Activated T-cell treated with anti-CD3 and anti-CD28 coated beads, Interleukin-2, amount 50 U/mL, for 24 hours (primary cell): ENCODE results near the gene TNS1.
A peak's percentile ranks its signal among the peaks of the same experiment; 100 is the strongest.
"Not testable (repeated sequence)": the region's sequence is repeated elsewhere in the genome, so short reads cannot be mapped to it uniquely, and the experiment has no call there.

Source experiments
- DNase-seq: peaks from one replicate; pipeline ENCODE4 v3.0.0-alpha.2; 2020
- H3K27ac Mint-ChIP-seq: 2 replicates; pipeline ENCODE4 v1.8.0; 2020; ENCODE audit warnings: mild to moderate bottlenecking, mixed read lengths
- H3K27me3 Mint-ChIP-seq: 2 replicates; pipeline ENCODE4 v1.8.0; 2020; ENCODE audit warnings: mixed read lengths
- H3K36me3 Mint-ChIP-seq: 2 replicates; pipeline ENCODE4 v1.8.0; 2020; ENCODE audit warnings: low read depth, mixed read lengths
- H3K4me1 Mint-ChIP-seq: 2 replicates; pipeline ENCODE4 v1.8.0; 2020; ENCODE audit warnings: low read depth, mixed read lengths
- H3K4me3 Mint-ChIP-seq: 2 replicates; pipeline ENCODE4 v1.8.0; 2020; ENCODE audit warnings: mild to moderate bottlenecking, moderate library complexity, mixed read lengths
- H3K9me3 Mint-ChIP-seq: 2 replicates; pipeline ENCODE4 v1.8.0; 2020; ENCODE audit warnings: mixed read lengths

The TNS1 gene

DNA sequence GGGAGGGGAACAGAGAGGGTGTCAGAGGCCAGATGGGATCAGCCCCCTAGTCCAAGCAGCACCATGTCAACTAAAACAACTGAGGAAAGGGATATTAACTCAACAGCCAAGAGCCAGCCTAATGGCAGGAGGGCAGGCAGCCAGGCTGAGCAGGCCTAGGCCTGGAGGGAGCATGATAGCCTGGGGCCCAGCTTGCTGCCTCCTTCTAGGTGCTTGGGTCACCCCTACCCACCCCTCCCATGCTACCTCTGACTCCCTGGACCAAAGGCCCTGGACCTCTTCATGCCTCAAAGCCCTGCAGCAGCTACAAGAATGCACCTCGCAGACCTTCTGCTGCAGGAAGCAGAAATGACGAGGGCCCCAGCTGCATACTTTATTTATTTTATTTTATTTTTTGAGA, 22.1 kb upstream of the TNS1 start:
- H3K9me3 Mint-ChIP-seq, result no peaks in the 10 kb centered on the region
- DNase-seq, result no peak
- no peaks in the 10 kb centered on the region for H3K4me1 Mint-ChIP-seq
- H3K36me3 Mint-ChIP-seq, result no peaks in the 10 kb centered on the region
- no peak overlapping the region for H3K4me3 Mint-ChIP-seq
- H3K27ac Mint-ChIP-seq, result no peak overlapping the region
- H3K27me3 Mint-ChIP-seq, result no peaks in the 10 kb centered on the region

DNA sequence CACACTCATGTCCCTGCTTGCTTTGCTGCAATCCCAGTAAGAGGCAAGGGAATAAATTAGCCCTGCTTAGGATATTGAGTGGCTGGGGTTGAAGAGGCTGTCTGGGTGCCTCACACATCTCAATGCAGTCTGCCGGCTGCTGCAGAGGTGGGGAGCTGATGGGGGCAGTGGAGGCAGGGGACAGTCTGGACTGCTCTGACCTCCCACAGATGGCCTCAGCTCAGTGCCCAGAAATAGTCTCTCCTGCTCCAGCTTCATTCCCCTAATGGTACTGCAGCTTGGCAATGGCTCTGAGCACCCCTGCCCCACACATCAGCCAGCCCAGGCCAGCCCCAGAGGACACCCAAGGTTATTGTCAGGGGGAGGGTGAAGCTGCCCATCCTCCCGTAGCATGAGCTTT, 21.5 kb upstream of the TNS1 start:
- no peak overlapping the region for H3K4me3 Mint-ChIP-seq
- no peaks in the 10 kb centered on the region for H3K27me3 Mint-ChIP-seq
- H3K27ac Mint-ChIP-seq, result no peak overlapping the region
- H3K4me1 Mint-ChIP-seq, result no peaks in the 10 kb centered on the region
- peak; percentile 12 for DNase-seq
- H3K9me3 Mint-ChIP-seq, result no peaks in the 10 kb centered on the region
- no peaks in the 10 kb centered on the region for H3K36me3 Mint-ChIP-seq

DNA sequence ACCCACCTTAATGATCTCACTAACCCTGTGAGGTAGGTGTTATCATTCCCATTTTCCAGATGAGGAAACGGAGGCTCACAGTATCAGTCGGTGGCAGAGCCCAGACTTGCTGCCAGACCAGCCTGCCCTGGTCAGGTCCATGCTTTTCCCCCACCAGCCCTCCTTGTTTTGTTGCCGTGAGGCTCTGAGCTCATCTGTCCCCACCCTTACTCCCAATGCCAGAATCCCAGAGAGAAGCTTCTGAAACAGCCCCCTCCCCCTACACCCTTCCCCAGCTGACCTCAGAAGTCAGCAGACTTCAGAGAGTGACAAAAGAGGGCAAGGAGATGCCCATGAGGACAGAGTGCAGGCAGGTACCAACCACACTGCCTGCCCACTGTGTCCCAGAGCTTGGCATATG, 20.8 kb upstream of the TNS1 start:
- H3K4me3 Mint-ChIP-seq, result no peak overlapping the region
- no peaks in the 10 kb centered on the region for H3K4me1 Mint-ChIP-seq
- DNase-seq, result no peak
- H3K27me3 Mint-ChIP-seq, result no peaks in the 10 kb centered on the region
- no peak overlapping the region for H3K27ac Mint-ChIP-seq
- no peaks in the 10 kb centered on the region for H3K36me3 Mint-ChIP-seq
- H3K9me3 Mint-ChIP-seq, result no peaks in the 10 kb centered on the region

DNA sequence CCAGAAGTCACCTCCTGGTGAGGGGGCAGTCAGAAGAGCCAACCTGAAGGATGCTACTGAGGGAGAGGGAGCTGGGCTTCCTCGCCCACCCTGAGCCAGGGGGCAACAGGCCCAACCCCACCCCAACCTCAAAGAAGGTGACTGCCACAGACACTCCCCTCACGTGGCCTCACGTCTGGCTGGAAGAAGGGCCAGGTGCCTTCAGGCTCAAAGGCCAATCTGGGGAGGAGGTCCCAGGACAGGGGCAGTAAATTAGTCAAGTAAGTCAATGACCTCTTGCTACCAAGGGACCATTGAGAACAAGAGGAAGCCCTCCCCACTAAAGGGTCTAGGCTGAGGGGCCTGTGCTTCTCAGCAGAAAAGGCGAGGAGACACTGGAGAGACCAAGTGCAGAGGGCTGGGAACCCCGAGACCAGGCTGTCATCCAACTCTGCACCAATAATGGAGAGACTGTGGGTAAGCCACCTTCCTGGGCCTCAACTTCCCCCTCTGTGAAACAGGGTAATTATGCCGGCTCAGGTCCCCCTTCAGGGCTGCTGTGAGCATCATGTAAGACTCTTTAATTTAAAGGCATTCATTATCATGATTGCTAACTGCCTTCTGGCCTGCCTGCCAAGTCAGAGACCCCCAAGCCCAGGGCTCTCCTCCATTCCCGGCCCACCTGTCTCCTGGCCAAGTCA, 20.2 kb upstream of the TNS1 start:
- no peaks in the 10 kb centered on the region for H3K36me3 Mint-ChIP-seq
- no peaks in the 10 kb centered on the region for H3K27me3 Mint-ChIP-seq
- no peak overlapping the region for H3K4me3 Mint-ChIP-seq
- no peaks in the 10 kb centered on the region for H3K4me1 Mint-ChIP-seq
- H3K27ac Mint-ChIP-seq, result no peak overlapping the region
- no peaks in the 10 kb centered on the region for H3K9me3 Mint-ChIP-seq
- no peak for DNase-seq

DNA sequence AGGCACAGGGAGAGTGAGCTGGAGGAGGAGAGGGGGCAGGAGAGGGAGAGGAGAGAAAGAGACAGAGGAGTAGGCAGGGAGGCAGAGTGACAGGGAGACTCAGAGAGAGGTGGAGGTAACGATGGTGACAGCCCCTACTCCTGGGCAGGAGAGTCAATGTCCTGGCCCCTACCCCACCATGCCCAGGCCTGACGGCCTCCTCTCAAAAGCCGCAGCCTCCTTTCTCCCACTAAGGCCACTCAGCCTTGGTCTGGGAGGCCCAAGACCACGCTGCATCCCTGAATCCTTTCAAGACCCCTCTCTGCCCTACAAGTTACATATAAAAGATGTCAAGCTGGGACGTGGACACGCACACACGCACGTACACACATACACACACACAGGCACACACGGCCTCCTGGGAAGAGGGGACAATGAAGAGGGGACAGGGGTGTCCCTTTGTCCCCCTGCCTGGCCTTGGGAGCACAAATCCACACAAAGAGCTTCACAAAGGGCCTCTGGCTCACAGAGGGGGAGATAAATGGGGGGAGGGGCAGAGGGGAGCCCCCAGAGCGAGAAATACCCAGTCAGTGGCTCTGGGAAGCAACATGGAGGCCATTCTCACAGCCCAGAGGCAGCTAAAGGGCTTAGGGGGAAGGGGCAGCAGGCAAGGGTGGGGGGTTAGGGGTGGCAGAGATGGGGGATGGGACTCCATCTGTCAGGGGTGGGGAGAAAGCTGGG, 19.5 kb upstream of the TNS1 start:
- Mint-ChIP-seq H3K4me1 (no peaks in the 10 kb centered on the region), H3K4me3 (no peak overlapping the region), H3K27ac (no peak overlapping the region), H3K27me3 (no peaks in the 10 kb centered on the region), H3K36me3 (no peaks in the 10 kb centered on the region), H3K9me3 (no peaks in the 10 kb centered on the region)
- no peak for DNase-seq

DNA sequence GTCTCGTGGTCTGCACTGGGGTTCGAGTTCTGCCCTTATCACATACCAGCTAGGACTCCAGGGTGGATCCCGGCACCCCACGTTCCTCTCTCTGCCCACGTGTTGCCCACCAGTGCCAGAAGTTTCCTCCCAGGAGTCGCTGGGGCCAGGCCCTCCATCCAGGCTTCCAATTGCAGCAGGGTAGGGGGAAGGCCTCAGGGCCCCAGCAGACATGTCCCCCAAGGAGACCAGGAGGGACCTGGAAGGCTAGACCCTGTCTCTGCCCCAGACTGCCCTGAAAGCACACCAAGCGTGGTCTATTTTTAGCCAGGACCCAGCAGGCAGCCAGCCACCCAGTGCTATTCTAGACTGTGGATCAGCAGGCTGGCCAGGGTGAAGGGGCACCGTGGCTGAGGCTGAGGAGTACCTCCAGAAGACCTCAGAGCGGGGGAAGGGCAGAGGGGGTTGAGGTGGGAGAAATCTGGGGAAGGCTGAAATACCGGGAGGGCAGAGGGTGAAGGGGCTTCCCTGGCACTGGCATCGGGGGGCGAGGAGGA, 18.8 kb upstream of the TNS1 start:
- no peak overlapping the region for H3K4me3 Mint-ChIP-seq
- H3K27ac Mint-ChIP-seq, result no peak overlapping the region
- DNase-seq, result no peak
- no peaks in the 10 kb centered on the region for H3K4me1 Mint-ChIP-seq
- H3K27me3 Mint-ChIP-seq, result no peaks in the 10 kb centered on the region
- no peaks in the 10 kb centered on the region for H3K9me3 Mint-ChIP-seq
- H3K36me3 Mint-ChIP-seq, result no peaks in the 10 kb centered on the region

DNA sequence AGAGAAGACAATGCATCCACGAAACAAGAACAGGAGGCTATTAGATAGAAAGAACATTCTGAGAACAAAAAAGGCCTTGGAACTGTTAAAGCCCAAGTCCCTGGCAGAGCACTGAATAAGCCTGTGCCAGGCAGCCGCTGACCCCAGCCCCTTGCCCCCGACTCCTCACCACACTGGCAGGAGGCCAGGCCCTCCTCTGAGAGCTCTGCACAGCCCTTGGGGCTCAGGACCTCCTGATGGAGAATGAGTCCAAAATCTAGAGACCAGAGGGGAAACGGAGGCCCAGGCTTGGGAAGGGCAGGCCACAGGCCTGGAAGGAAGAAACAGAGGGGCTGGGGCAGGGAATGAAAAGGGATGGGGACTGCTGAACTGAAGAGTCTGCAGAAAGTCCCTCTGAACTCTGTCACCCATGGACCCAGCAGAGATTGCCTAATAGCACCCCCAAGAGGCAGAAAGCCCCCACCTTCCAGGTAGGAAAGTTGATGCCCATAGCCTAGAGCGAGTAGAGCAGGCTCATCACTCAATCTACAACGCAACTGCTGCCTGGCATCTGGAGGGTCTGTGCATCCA, 18.3 kb upstream of the TNS1 start:
- no peak overlapping the region for H3K27ac Mint-ChIP-seq
- H3K27me3 Mint-ChIP-seq, result no peaks in the 10 kb centered on the region
- H3K36me3 Mint-ChIP-seq, result no peaks in the 10 kb centered on the region
- DNase-seq, result no peak
- no peaks in the 10 kb centered on the region for H3K4me1 Mint-ChIP-seq
- no peak overlapping the region for H3K4me3 Mint-ChIP-seq
- no peaks in the 10 kb centered on the region for H3K9me3 Mint-ChIP-seq

DNA sequence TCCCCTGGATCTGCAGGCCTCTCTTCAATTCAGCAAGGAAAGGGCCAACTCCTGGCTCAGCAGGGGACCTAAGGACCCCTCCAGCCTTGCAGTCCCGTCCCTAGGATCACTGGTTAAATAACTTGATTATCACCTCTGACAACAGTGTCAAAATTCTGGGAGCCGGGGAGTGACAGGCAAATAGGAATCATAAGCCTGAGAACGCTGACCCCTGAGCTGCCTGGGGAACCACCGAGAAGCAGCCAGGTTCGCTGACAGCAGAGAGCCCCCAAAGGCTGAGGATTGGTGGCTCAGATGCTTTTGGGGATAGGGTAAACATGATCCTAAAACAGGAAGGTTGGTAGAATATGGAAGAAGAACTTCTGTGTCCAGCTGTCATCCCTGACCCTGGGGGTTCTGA, 17.5 kb upstream of the TNS1 start:
- Mint-ChIP-seq H3K4me3 (no peak overlapping the region), H3K36me3 (no peaks in the 10 kb centered on the region), H3K9me3 (no peaks in the 10 kb centered on the region), H3K27me3 (no peaks in the 10 kb centered on the region), H3K27ac (no peak overlapping the region), H3K4me1 (no peaks in the 10 kb centered on the region)
- DNase-seq, result no peak

DNA sequence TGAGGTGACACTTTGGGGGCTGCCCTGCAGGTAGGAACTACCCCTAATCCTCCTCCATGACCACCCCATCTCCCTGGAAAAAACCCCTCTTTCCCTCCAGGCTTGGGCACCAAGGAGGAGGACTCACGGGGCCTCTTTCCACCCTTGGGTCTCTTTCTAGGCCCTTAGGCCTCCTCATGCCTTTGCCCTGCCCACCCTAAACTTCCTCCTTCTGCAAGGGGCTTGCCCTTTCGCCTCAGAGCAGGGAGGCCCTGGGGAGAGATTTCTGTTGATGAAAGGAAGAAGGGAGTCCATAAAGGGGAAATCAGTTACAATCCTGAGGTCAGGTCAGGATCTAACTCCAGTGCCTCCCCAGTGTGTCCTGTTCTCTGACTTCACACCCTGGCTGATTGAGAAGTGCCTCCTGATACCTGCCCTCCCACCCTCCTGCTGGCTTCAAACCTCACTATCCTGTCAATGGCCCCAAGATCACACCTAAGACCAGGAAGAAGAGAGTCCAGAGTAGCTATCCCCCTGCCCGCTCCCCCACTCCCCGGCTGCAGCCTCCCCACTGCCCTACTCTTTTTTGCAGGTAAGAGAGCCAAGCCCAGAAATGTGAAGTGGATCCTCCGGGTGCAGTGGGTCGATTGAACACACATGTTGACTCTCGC, 16.7 kb upstream of the TNS1 start:
- Mint-ChIP-seq H3K4me1 (no peaks in the 10 kb centered on the region), H3K4me3 (no peak overlapping the region), H3K36me3 (no peaks in the 10 kb centered on the region), H3K27ac (no peak overlapping the region), H3K27me3 (no peaks in the 10 kb centered on the region), H3K9me3 (no peaks in the 10 kb centered on the region)
- DNase-seq, result no peak

DNA sequence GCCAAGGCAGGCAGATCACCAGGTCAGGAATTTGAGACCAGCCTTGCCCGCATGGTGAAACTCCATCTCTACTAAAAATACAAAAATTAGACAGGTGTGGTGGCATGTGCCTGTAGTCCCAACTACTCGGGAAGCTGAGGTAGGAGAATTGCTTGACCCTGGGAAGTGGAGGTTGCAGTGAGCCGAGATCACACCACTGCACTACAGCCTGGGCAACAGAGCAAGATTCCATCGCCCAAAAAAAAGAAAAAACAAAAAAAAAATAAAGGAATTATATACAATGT, 16.0 kb upstream of the TNS1 start:
- H3K36me3 Mint-ChIP-seq, H3K27ac Mint-ChIP-seq, H3K27me3 Mint-ChIP-seq, H3K4me3 Mint-ChIP-seq, H3K9me3 Mint-ChIP-seq, DNase-seq, H3K4me1 Mint-ChIP-seq: not testable (repeated sequence)

DNA sequence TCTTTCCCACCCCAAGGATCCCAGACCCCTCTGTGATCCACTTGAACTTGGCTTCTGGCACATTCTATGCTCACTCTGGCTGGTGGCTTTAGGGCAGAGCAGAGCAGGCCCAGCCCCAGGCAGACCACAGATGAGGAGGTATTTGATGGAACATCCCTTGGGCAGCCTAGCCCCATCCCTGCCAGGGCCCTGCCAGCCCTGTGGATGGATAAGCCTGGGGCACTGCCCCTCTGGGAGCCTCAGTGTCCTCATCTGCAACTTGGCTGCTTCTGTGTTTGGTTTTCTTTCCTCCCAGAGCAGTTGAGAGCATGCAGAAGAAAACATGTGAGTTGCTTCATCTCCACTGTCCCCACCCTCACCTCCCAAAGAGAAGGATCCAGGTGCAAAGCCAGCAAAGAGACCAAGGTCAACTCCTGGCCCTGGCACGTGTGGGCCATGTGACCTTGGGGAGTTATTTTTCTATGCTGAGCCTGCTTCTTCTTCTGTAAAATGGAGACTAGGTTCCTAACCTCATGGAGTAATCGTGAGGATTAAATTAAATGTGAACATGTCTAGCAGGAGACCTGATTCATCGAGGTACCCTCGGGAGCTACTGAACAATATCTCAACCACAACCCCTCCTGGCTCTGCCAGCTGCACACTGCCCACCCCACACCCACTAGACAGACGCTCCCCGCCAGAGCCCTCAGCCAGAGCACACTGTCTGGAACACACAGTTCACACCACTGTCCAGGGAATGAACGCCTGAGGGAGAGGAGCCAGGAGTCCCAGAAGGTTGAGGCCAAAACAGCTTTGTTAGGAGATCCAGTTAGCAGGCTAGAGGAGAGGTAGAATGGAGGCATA, 14.6 kb upstream of the TNS1 start:
- Mint-ChIP-seq H3K9me3 (no peaks in the 10 kb centered on the region), H3K4me1 (no peaks in the 10 kb centered on the region), H3K27ac (peak overlapping the region; percentile 12), H3K36me3 (no peaks in the 10 kb centered on the region), H3K27me3 (peaks cover 16% of the 10 kb centered on the region), H3K4me3 (no peak overlapping the region)
- DNase-seq, result no peak

DNA sequence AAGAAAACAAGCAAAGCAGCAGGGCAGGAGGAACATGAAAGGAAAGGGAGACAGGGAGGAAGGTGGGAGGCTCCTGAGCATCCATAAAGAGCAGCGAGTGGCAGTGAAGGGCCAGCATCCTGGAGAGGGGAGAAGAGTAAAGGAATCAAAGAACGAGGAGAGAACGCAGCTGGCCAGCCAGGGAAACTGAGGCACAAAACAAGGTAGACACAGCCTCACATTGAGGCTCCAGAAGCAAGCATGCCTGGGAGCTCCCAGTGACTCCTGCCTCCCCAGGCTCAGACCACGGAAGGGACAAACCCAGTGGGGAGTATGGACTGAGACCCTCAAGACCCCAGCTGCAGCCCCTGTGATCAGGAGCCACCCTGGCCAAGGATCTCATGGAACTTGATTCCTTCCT, 14.0 kb upstream of the TNS1 start:
- Mint-ChIP-seq H3K27ac (no peak overlapping the region), H3K4me3 (no peak overlapping the region), H3K36me3 (no peaks in the 10 kb centered on the region), H3K9me3 (no peaks in the 10 kb centered on the region), H3K27me3 (peaks cover 22% of the 10 kb centered on the region), H3K4me1 (no peaks in the 10 kb centered on the region)
- no peak for DNase-seq

DNA sequence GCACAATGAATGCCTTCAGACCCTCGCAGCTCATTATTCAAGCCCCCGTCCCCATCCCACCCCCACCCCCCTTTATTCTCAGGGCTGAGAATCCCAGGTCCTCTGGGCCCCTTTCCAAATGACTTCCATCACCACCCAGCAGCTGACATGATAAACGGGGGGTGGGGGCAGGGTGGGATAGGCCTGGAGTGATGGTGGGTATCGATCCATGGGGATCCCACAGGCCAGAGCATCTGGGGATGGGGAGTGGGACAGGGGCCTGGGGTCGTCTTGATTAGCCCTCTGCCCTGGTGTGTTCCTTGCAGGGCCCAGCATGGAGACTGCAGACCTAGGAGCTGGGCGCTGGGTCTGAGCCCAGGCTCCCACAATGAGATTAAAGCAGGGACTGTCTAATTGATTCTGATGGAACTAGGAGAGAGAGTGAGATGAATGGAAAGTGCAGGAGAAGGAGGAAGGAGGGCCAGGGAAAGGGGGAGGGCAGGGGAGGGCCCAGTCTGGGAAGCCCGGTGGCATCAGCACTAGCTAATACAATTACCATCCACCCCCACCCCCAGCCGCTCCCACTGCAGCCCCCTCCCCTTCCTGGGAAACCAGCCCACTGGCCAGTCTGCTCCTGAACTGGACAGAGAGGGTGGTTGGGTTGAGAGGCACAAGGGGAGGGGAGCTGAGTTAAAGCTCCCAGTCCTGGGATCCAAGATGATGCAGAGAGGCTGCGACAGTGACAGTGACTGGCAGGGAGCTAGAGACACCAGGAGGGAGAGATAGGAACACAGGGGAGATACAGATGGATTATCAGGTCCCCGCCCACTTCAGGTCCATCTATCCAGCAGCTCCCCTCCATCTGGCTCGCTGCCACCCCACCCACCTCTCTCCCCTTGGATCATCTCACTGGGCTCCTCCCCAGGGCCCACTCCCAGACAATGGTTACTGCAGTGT, 13.1 kb upstream of the TNS1 start:
- no peaks in the 10 kb centered on the region for H3K9me3 Mint-ChIP-seq
- H3K36me3 Mint-ChIP-seq, result no peaks in the 10 kb centered on the region
- peaks cover under 1% of the 10 kb centered on the region for H3K4me1 Mint-ChIP-seq
- peaks cover 32% of the 10 kb centered on the region for H3K27me3 Mint-ChIP-seq
- H3K4me3 Mint-ChIP-seq, result no peak overlapping the region
- H3K27ac Mint-ChIP-seq, result no peak overlapping the region
- no peak for DNase-seq
